GM12865 (cell line): Measurements from ENCODE around the gene OR2F2.

Experiments
- DNase-seq: peaks from one replicate; pipeline ENCODE4 v3.0.0; 2010; ENCODE audit warnings: low read depth
- H3K4me3 ChIP-seq: 2 replicates; pipeline ENCODE4 v1.5.1; 2011; ENCODE audit warnings: mild to moderate bottlenecking, low read depth, low read length, control low read depth
- CTCF ChIP-seq: IDR thresholded peaks from 2 replicates; pipeline ENCODE4 v1.5.1; 2011; ENCODE audit warnings: low read length, control low read depth, low read depth, inconsistent platforms; ENCODE audit not compliant: insufficient read depth; ENCODE audit errors: missing control alignments

The OR2F2 gene

GRCh38 chr7:143910473-143911248 is 24.4 kb upstream of the OR2F2 start:
- no peak for DNase-seq
- TF ChIP-seq CTCF: no peak
- H3K4me3 ChIP-seq: no peak overlapping the region

- no peak for DNase-seq
- TF ChIP-seq CTCF: no peak
- no peak overlapping the region for H3K4me3 ChIP-seq
Measured at GRCh38 chr7:143913945-143914615, 21.0 kb upstream of the OR2F2 start.

GRCh38 chr7:143914938-143915652 is 19.9 kb upstream of the OR2F2 start:
- TF ChIP-seq CTCF: no peak
- no peak for DNase-seq

GRCh38 chr7:143924851-143925250 is 10.2 kb upstream of the OR2F2 start:
- no peak for DNase-seq
- TF ChIP-seq CTCF: no peak
- H3K4me3 ChIP-seq: no peak overlapping the region

More at GRCh38 chr7:143914938-143915652, 19.9 kb upstream of the OR2F2 start:
- H3K4me3 ChIP-seq: no peak overlapping the region

GRCh38 chr7:143929224-143929920 is 5.7 kb upstream of the OR2F2 start:
- no peak for TF ChIP-seq CTCF
- DNase-seq: no peak
- H3K4me3 ChIP-seq: no peak overlapping the region

GRCh38 chr7:143931739-143932138 is 3.3 kb upstream of the OR2F2 start:
- TF ChIP-seq CTCF: no peak
- DNase-seq: no peak

More at GRCh38 chr7:143931739-143932138, 3.3 kb upstream of the OR2F2 start:
- no peak overlapping the region for H3K4me3 ChIP-seq
